GM12878 (cell line): ENCODE measurements around the gene SGMS1. TPM values are rescaled to one million over a fixed set of nuclear protein-coding genes. Genes with fewer than 3 reads are reported as not detected.

Source experiments
- ASH2L ChIP-seq: fragments of 300-600, 200-600 bp; sonication (generic); IDR thresholded peaks from 2 replicates; pipeline ENCODE4 v1.6.1; 2017; ENCODE audit warnings: low read depth, mild to moderate bottlenecking, borderline replicate concordance
- BRCA1 ChIP-seq: IDR thresholded peaks from 2 replicates; pipeline ENCODE4 v1.6.1; 2011; ENCODE audit warnings: low read depth, low read length, improper control_type of control experiment
- CBX5 ChIP-seq: sonication (generic); IDR thresholded peaks from 2 replicates; pipeline ENCODE4 v1.6.1; 2016; ENCODE audit warnings: low read depth, moderate library complexity, mild to moderate bottlenecking, inconsistent platforms
- CHD2 ChIP-seq: IDR thresholded peaks from 2 replicates; pipeline ENCODE4 v1.6.1; 2011; ENCODE audit warnings: low read depth, low read length, improper control_type of control experiment, borderline replicate concordance
- CREM ChIP-seq: IDR thresholded peaks from 2 replicates; pipeline ENCODE4 v1.6.1; 2014; ENCODE audit warnings: antibody characterized with exemption, low read depth
- FOXM1 ChIP-seq: IDR thresholded peaks from 2 replicates; pipeline ENCODE4 v1.6.1; 2012; ENCODE audit warnings: low read depth, mild to moderate bottlenecking, inconsistent platforms, low read length, moderate library complexity
- GATAD2B ChIP-seq: fragments of 450-650 bp; conservative IDR thresholded peaks from 2 replicates; pipeline ENCODE4 v1.6.1; 2017; ENCODE audit warnings: low read depth, mild to moderate bottlenecking, moderate library complexity
- JUNB ChIP-seq: IDR thresholded peaks from 2 replicates; pipeline ENCODE4 v1.6.1; 2016; ENCODE audit warnings: antibody characterized with exemption, mild to moderate bottlenecking
- NR2C1 ChIP-seq: fragments of 450-650 bp; IDR thresholded peaks from 2 replicates; pipeline ENCODE4 v1.6.1; 2017; ENCODE audit warnings: antibody characterized with exemption, mild to moderate bottlenecking, moderate library complexity
- NR2C2 ChIP-seq: IDR thresholded peaks from 2 replicates; pipeline ENCODE4 v1.6.1; 2011; ENCODE audit warnings: borderline replicate concordance, low read depth; ENCODE audit not compliant: control insufficient read depth, insufficient read length
- NR2F1 ChIP-seq: fragments of 450-650 bp; conservative IDR thresholded peaks from 2 replicates; pipeline ENCODE4 v1.6.1; 2017; ENCODE audit warnings: mild to moderate bottlenecking
- POLR2AphosphoS2 ChIP-seq: IDR thresholded peaks from 2 replicates; pipeline ENCODE4 v1.6.1; 2011; ENCODE audit warnings: low read depth, mild to moderate bottlenecking, low read length, improper control_type of control experiment, moderate library complexity
- RB1 ChIP-seq: fragments of 450-650 bp; formaldehyde crosslinking; IDR thresholded peaks from 2 replicates; pipeline ENCODE4 v1.6.1; 2017; ENCODE audit warnings: mild to moderate bottlenecking, borderline replicate concordance
- RBBP5 ChIP-seq: fragments of 200-600 bp; sonication (generic); conservative IDR thresholded peaks from 2 replicates; pipeline ENCODE4 v1.6.1; 2016
- SIX5 ChIP-seq: IDR thresholded peaks from 2 replicates; pipeline ENCODE4 v1.6.1; 2011; ENCODE audit warnings: mild to moderate bottlenecking, low read depth, low read length, moderate library complexity; ENCODE audit not compliant: severe bottlenecking
- SMAD5 ChIP-seq: IDR thresholded peaks from 2 replicates; pipeline ENCODE4 v1.6.1; 2016; ENCODE audit warnings: antibody characterized with exemption, low read depth
- SREBF2 ChIP-seq: IDR thresholded peaks from 2 replicates; pipeline ENCODE4 v1.6.1; 2012; ENCODE audit warnings: mild to moderate bottlenecking, low read length
- SUZ12 ChIP-seq: fragments of 200-600 bp; sonication (generic); IDR thresholded peaks from one replicate; pipeline ENCODE4 v1.6.1; 2018; ENCODE audit warnings: antibody characterized with exemption, mild to moderate bottlenecking; ENCODE audit not compliant: unreplicated experiment
- TAF1 ChIP-seq: IDR thresholded peaks from 2 replicates; pipeline ENCODE4 v1.6.1; 2011; ENCODE audit warnings: mild to moderate bottlenecking, low read depth, low read length, borderline replicate concordance
- TARDBP ChIP-seq: IDR thresholded peaks from 2 replicates; pipeline ENCODE4 v1.6.1; 2016; ENCODE audit warnings: borderline replicate concordance
- TBL1XR1 ChIP-seq: IDR thresholded peaks from 2 replicates; pipeline ENCODE4 v1.6.1; 2012; ENCODE audit warnings: low read depth, low read length, improper control_type of control experiment
- TCF12 ChIP-seq: IDR thresholded peaks from 2 replicates; pipeline ENCODE4 v1.6.1; 2011; ENCODE audit warnings: low read depth, mild to moderate bottlenecking, low read length
- YY1 ChIP-seq: IDR thresholded peaks from 2 replicates; pipeline ENCODE4 v1.6.1; 2011; ENCODE audit warnings: low read depth, mild to moderate bottlenecking, low read length
- polyA plus RNA-seq, 11 experiments: library from polyadenylated mRNA; depleted of rRNA in 4 of 11; unstranded in 6 of 11; stranded (reverse) in 5 of 11; fragments of >200 nt; fragmentation: Nextera tagmentation in 4 of 11; fragmentation: Illumina TruSeq in 1 of 11; extraction: Ambion mirVana in 4 of 11; extraction: Trizol in 1 of 11; gene quantifications; 1 replicate in 1 of 11; 2 replicates in 10 of 11; pipeline versions ENCODE4 v1.2.1 to v1.2.3, GENCODE V29; 2011 to 2016; ENCODE audit warnings: inconsistent platforms in 2 of 11, missing spikeins in 2 of 11, low read depth in 1 of 11
- total RNA-seq, 4 experiments: library from RNA; depleted of rRNA in 3 of 4; stranded (reverse); fragments of >200 nt in 3 of 4; fragmentation: Illumina TruSeq in 1 of 4; extraction: Trizol in 1 of 4; gene quantifications; 2 replicates each; pipeline versions ENCODE4 v1.2.1 to v1.2.3, GENCODE V29; 2013 to 2021
- TF ChIP-seq, protein P1 (sequence below), 3 experiments: IDR thresholded peaks in 2 of 3; conservative IDR thresholded peaks in 1 of 3; 2 replicates each; pipeline ENCODE4 v1.5.1; 2011; ENCODE audit warnings: low read depth in 3 of 3, low read length in 3 of 3, mild to moderate bottlenecking in 3 of 3, control low read depth in 2 of 3, moderate library complexity in 2 of 3, inconsistent platforms in 1 of 3, mixed read lengths in 1 of 3; ENCODE audit not compliant: control insufficient read depth in 2 of 3, insufficient read depth in 1 of 3; ENCODE audit errors: extremely low read depth in 1 of 3
- TF ChIP-seq, protein P2 (sequence below): fragments of 150-350 bp; IDR thresholded peaks from 2 replicates; pipeline ENCODE4 v1.6.1; 2014; ENCODE audit warnings: mild to moderate bottlenecking, low read depth, low read length
- TF ChIP-seq, protein P3 (sequence below): IDR thresholded peaks from 2 replicates; pipeline ENCODE4 v1.6.1; 2012; ENCODE audit warnings: low read length, inconsistent platforms
- TF ChIP-seq, protein P4 (sequence below): fragments of 450-650 bp; IDR thresholded peaks from 2 replicates; pipeline ENCODE4 v1.6.1; 2017; ENCODE audit warnings: mild to moderate bottlenecking, low read depth, inconsistent platforms; ENCODE audit not compliant: poor library complexity, severe bottlenecking

Gene SGMS1
- total and polyA plus RNA-seq, 10 of the 15 experiments (the other 5 are each of a cell fraction or from before 2014, with no cell fraction given): 1.4 to 14.5 (median 4.9) TPM

DNA sequence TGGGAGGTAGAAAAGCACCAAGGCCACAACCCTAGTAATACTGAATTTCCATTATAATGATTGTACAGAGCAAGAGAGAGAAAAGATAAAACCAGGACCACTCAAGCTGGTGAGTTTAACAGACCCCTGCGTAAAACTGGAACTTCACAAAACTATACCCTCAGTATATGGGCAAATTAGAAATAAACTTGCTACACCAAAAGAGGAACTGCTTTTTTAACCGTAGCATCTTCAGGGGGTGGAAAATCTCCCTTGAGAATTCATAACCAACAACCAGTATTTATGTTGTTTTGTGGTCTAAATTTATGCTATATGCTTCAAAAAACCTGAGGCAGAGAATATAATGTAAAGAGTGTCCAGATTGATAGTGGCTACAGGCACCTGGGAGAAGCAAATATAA lies 171.2 kb downstream of the SGMS1 start (continued):
- TF ChIP-seq, protein P1, sequence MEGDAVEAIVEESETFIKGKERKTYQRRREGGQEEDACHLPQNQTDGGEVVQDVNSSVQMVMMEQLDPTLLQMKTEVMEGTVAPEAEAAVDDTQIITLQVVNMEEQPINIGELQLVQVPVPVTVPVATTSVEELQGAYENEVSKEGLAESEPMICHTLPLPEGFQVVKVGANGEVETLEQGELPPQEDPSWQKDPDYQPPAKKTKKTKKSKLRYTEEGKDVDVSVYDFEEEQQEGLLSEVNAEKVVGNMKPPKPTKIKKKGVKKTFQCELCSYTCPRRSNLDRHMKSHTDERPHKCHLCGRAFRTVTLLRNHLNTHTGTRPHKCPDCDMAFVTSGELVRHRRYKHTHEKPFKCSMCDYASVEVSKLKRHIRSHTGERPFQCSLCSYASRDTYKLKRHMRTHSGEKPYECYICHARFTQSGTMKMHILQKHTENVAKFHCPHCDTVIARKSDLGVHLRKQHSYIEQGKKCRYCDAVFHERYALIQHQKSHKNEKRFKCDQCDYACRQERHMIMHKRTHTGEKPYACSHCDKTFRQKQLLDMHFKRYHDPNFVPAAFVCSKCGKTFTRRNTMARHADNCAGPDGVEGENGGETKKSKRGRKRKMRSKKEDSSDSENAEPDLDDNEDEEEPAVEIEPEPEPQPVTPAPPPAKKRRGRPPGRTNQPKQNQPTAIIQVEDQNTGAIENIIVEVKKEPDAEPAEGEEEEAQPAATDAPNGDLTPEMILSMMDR (IDR thresholded peaks at IDR 0.05 in 2 of 3, conservative IDR thresholded peaks at IDR 0.05 in 1 of 3; ENCODE audit: control insufficient read depth in 2 of 3, extremely low read depth in 1 of 3, insufficient read depth in 1 of 3, low read depth in 3 of 3, low read length in 3 of 3): no peak
- TF ChIP-seq SREBF2: no peak
- TF ChIP-seq SMAD5: no peak
- TF ChIP-seq RB1: peak; percentile 39; the same call in 1 of the 2 replicates
- TF ChIP-seq NR2F1: 0 out of 2 replicates have a peak, but pooled peaks have one; percentile 27
- TF ChIP-seq, protein P2, sequence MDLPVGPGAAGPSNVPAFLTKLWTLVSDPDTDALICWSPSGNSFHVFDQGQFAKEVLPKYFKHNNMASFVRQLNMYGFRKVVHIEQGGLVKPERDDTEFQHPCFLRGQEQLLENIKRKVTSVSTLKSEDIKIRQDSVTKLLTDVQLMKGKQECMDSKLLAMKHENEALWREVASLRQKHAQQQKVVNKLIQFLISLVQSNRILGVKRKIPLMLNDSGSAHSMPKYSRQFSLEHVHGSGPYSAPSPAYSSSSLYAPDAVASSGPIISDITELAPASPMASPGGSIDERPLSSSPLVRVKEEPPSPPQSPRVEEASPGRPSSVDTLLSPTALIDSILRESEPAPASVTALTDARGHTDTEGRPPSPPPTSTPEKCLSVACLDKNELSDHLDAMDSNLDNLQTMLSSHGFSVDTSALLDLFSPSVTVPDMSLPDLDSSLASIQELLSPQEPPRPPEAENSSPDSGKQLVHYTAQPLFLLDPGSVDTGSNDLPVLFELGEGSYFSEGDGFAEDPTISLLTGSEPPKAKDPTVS: no peak
- no peak; the same call in 1 of the 2 replicates for TF ChIP-seq FOXM1
- TF ChIP-seq NR2C2: no peak
- TF ChIP-seq NR2C1: no peak
- TF ChIP-seq ASH2L: no peak
- TF ChIP-seq, protein P3, sequence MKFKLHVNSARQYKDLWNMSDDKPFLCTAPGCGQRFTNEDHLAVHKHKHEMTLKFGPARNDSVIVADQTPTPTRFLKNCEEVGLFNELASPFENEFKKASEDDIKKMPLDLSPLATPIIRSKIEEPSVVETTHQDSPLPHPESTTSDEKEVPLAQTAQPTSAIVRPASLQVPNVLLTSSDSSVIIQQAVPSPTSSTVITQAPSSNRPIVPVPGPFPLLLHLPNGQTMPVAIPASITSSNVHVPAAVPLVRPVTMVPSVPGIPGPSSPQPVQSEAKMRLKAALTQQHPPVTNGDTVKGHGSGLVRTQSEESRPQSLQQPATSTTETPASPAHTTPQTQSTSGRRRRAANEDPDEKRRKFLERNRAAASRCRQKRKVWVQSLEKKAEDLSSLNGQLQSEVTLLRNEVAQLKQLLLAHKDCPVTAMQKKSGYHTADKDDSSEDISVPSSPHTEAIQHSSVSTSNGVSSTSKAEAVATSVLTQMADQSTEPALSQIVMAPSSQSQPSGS: peak; percentile 85
- no peak for TF ChIP-seq SIX5
- TF ChIP-seq, protein P4, sequence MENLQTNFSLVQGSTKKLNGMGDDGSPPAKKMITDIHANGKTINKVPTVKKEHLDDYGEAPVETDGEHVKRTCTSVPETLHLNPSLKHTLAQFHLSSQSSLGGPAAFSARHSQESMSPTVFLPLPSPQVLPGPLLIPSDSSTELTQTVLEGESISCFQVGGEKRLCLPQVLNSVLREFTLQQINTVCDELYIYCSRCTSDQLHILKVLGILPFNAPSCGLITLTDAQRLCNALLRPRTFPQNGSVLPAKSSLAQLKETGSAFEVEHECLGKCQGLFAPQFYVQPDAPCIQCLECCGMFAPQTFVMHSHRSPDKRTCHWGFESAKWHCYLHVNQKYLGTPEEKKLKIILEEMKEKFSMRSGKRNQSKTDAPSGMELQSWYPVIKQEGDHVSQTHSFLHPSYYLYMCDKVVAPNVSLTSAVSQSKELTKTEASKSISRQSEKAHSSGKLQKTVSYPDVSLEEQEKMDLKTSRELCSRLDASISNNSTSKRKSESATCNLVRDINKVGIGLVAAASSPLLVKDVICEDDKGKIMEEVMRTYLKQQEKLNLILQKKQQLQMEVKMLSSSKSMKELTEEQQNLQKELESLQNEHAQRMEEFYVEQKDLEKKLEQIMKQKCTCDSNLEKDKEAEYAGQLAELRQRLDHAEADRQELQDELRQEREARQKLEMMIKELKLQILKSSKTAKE: peak; percentile 74
- no peak for TF ChIP-seq JUNB
- TF ChIP-seq GATAD2B: peak; percentile 52
- no peak for TF ChIP-seq POLR2AphosphoS2
- TF ChIP-seq RBBP5: no peak
- no peak for TF ChIP-seq TBL1XR1
- no peak for TF ChIP-seq BRCA1
- TF ChIP-seq TARDBP: no peak
- no peak for TF ChIP-seq CBX5
- TF ChIP-seq SUZ12: no peak
- TF ChIP-seq CREM: no peak
- TF ChIP-seq TCF12: 0 out of 2 replicates have a peak, but pooled peaks have one; percentile 22
- TF ChIP-seq CHD2: no peak
- TF ChIP-seq TAF1: no peak
- TF ChIP-seq YY1: no peak
